ENCODE data around the gene AGBL1. TPM values are rescaled to one million over a fixed set of nuclear protein-coding genes. Genes with fewer than 3 reads are reported as not detected.

AGBL1 gene
- total and polyA plus RNA-seq, 2 donors (not counting 1 experiment from before 2014, with no cell fraction given) = not detected

GRCh38 chr15:86572368-86572841, 492.7 kb downstream of the AGBL1 start:
- Histone ChIP-seq H3K27me3 (replicated peaks in 1 of 4; ENCODE audit: control extremely low read depth in 1 of 4, control insufficient read depth in 3 of 4, insufficient read depth in 4 of 4, low read length in 3 of 4) (no peaks in the 10 kb centered on the region), H3K36me3 (replicated peaks in 1 of 2; ENCODE audit: control extremely low read depth in 1 of 2, control insufficient read depth in 1 of 2, extremely low read depth in 1 of 2, insufficient read depth in 2 of 2, low read length in 1 of 2) (no peaks in the 10 kb centered on the region), H3K4me2 (replicated peaks; ENCODE audit: low read depth, low read length, poor library complexity, severe bottlenecking) (no peak overlapping the region), H3K4me1 (ENCODE audit: control insufficient read depth in 2 of 2, insufficient read depth in 2 of 2, low read length in 2 of 2) (no peaks in the 10 kb centered on the region), H3K9ac (ENCODE audit: low read length) (no peak overlapping the region), H3K79me2 (ENCODE audit: control insufficient read depth, insufficient read depth, low read length) (no peaks in the 10 kb centered on the region), H4K20me1 (ENCODE audit: control insufficient read depth, insufficient read depth, low read length, poor library complexity, severe bottlenecking) (no peaks in the 10 kb centered on the region), H2AFZ (ENCODE audit: insufficient read depth, low read depth, low read length, poor library complexity, severe bottlenecking) (no peak overlapping the region), H3K27ac (ENCODE audit: low read length in 2 of 2) (no peak overlapping the region), H3K4me3 (ENCODE audit: control extremely low read depth in 1 of 5, extremely low read depth in 1 of 5, insufficient read depth in 1 of 5, low read depth in 2 of 5, low read length in 4 of 5) (no peak overlapping the region), H3K9me3 (ENCODE audit: control extremely low read depth in 1 of 3, control insufficient read depth in 2 of 3, insufficient read depth in 1 of 3, low read length in 2 of 3) (peaks cover 0 to 23% (median 0%) of the 10 kb centered on the region in 3 donors)
- H3K9me3 Mint-ChIP-seq (ENCODE audit: insufficient read depth) = no peaks in the 10 kb centered on the region
- no peak overlapping the region for H3K27ac Mint-ChIP-seq
- no peaks in the 10 kb centered on the region for H3K4me1 Mint-ChIP-seq
- ChIA-PET POLR2A (no interaction called here), CTCF (no interaction called here)
- 92% methylated on average over 21 of the region's 21 CpGs for WGBS (ENCODE audit: insufficient coverage)
- no peak overlapping the region for H3K4me3 Mint-ChIP-seq
- no peak for TF ChIP-seq EZH2 (IDR thresholded peaks at IDR 0.05; ENCODE audit: borderline replicate concordance, insufficient read depth, low read depth, low read length, poor library complexity, severe bottlenecking)
- TF ChIP-seq, protein P1, sequence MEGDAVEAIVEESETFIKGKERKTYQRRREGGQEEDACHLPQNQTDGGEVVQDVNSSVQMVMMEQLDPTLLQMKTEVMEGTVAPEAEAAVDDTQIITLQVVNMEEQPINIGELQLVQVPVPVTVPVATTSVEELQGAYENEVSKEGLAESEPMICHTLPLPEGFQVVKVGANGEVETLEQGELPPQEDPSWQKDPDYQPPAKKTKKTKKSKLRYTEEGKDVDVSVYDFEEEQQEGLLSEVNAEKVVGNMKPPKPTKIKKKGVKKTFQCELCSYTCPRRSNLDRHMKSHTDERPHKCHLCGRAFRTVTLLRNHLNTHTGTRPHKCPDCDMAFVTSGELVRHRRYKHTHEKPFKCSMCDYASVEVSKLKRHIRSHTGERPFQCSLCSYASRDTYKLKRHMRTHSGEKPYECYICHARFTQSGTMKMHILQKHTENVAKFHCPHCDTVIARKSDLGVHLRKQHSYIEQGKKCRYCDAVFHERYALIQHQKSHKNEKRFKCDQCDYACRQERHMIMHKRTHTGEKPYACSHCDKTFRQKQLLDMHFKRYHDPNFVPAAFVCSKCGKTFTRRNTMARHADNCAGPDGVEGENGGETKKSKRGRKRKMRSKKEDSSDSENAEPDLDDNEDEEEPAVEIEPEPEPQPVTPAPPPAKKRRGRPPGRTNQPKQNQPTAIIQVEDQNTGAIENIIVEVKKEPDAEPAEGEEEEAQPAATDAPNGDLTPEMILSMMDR (IDR thresholded peaks at IDR 0.05) = no peak
- no peaks in the 10 kb centered on the region for H3K27me3 Mint-ChIP-seq
- DNase-seq (no peak), ATAC-seq (ENCODE audit: low read depth) (no peak)
- intact Hi-C loops (cut with micrococcal nuclease) = no loop called here

DNA sequence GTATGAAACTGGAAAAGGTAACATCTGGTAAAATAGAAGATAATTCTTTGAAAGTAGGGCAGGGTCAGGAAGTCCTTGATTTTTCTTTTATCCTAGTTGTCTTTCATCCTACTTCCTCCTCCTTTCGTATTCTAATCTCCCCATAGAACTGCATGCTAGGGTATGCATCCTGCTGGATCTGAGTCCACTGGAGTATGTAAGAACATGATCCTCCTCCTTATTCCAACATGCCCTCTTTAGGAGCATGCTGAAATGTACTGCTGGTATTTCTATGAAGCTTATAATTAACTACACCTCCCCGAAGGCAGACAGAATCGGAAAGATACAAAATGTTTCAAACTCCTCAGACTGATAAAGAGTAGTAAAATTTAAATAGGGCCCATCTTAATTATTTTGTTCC, 493.8 kb downstream of the AGBL1 start:
- intact Hi-C loops (cut with micrococcal nuclease) = no loop called here
- no peak overlapping the region for H2AFZ ChIP-seq (ENCODE audit: insufficient read depth, low read depth, low read length, poor library complexity, severe bottlenecking)
- H3K4me1 ChIP-seq (ENCODE audit: control insufficient read depth in 2 of 2, insufficient read depth in 2 of 2, low read length in 2 of 2) = no peaks in the 10 kb centered on the region
- H3K9me3 ChIP-seq (ENCODE audit: control extremely low read depth in 1 of 3, control insufficient read depth in 2 of 3, insufficient read depth in 1 of 3, low read length in 2 of 3) = peaks cover 0 to 23% (median 0%) of the 10 kb centered on the region in 3 donors
- no peaks in the 10 kb centered on the region for H3K36me3 ChIP-seq (replicated peaks in 1 of 2; ENCODE audit: control extremely low read depth in 1 of 2, control insufficient read depth in 1 of 2, extremely low read depth in 1 of 2, insufficient read depth in 2 of 2, low read length in 1 of 2)
- no peak overlapping the region for H3K4me2 ChIP-seq (replicated peaks; ENCODE audit: low read depth, low read length, poor library complexity, severe bottlenecking)
- Mint-ChIP-seq H3K27ac (no peak overlapping the region), H3K27me3 (no peaks in the 10 kb centered on the region), H3K4me3 (no peak overlapping the region), H3K4me1 (no peaks in the 10 kb centered on the region), H3K9me3 (ENCODE audit: insufficient read depth) (no peaks in the 10 kb centered on the region)
- 60% methylated on average over 1 of the region's 3 CpGs for WGBS (ENCODE audit: insufficient coverage)
- ATAC-seq (ENCODE audit: low read depth) (no peak), DNase-seq (no peak)
- no peak for TF ChIP-seq EZH2 (IDR thresholded peaks at IDR 0.05; ENCODE audit: borderline replicate concordance, insufficient read depth, low read depth, low read length, poor library complexity, severe bottlenecking)
- TF ChIP-seq, protein P1 (IDR thresholded peaks at IDR 0.05) = no peak
- H3K9ac ChIP-seq (ENCODE audit: low read length) = no peak overlapping the region
- H3K27ac ChIP-seq (ENCODE audit: low read length in 2 of 2) = no peak overlapping the region
- H3K4me3 ChIP-seq (ENCODE audit: control extremely low read depth in 1 of 5, extremely low read depth in 1 of 5, insufficient read depth in 1 of 5, low read depth in 2 of 5, low read length in 4 of 5) = no peak overlapping the region
- no peaks in the 10 kb centered on the region for H3K27me3 ChIP-seq (replicated peaks in 1 of 4; ENCODE audit: control extremely low read depth in 1 of 4, control insufficient read depth in 3 of 4, insufficient read depth in 4 of 4, low read length in 3 of 4)
- ChIA-PET CTCF (no interaction called here), POLR2A (no interaction called here)
- H4K20me1 ChIP-seq (ENCODE audit: control insufficient read depth, insufficient read depth, low read length, poor library complexity, severe bottlenecking) = no peaks in the 10 kb centered on the region
- no peaks in the 10 kb centered on the region for H3K79me2 ChIP-seq (ENCODE audit: control insufficient read depth, insufficient read depth, low read length)

All from B cell (primary cell).